Bronchial epithelial cell (primary cell): ENCODE measurements around the gene HBE1. TPM values are rescaled to one million over a fixed set of nuclear protein-coding genes. Genes with fewer than 3 reads are reported as not detected.
A peak's percentile ranks its signal among the peaks of the same experiment; 100 is the strongest.

ENCODE experiments used
- DNase-seq: peaks from one replicate; pipeline ENCODE4 v3.0.0-alpha.2; 2010; ENCODE audit warnings: low read depth
- FAIRE-seq: peaks from 2 replicates; lab custom pipeline; 2011; peaks lifted over from hg19 to GRCh38; lab: Jason Lieb, UNC
- H3K27me3 ChIP-seq: 2 replicates; pipeline ENCODE4 v1.5.1; 2011; ENCODE audit warnings: low read length; ENCODE audit not compliant: control insufficient read depth, insufficient read depth
- H3K36me3 ChIP-seq: 2 replicates; pipeline ENCODE4 v1.5.1; 2011; ENCODE audit warnings: low read length; ENCODE audit not compliant: control insufficient read depth, insufficient read depth
- H3K4me3 ChIP-seq: 2 replicates; pipeline ENCODE4 v1.5.1; 2011; ENCODE audit warnings: mild to moderate bottlenecking, low read depth, low read length, control low read depth
- total RNA-seq: library from RNA; depleted of rRNA; stranded (reverse); fragments of >200 nt; gene quantifications from 2 replicates; pipeline ENCODE4 v1.2.1, GENCODE V29; 2014
- TF ChIP-seq, protein P1 (sequence below): IDR thresholded peaks from 2 replicates; pipeline ENCODE4 v1.5.1; 2011; ENCODE audit warnings: mild to moderate bottlenecking, moderate library complexity, low read length, control low read depth, inconsistent platforms; ENCODE audit not compliant: insufficient read depth, severe bottlenecking

The HBE1 gene
- total RNA-seq, 1 donor from 2014 or later, result not detected

GRCh38 chr11:5242208-5242607, 27.5 kb downstream of the HBE1 start:
- no peak for FAIRE-seq

DNA sequence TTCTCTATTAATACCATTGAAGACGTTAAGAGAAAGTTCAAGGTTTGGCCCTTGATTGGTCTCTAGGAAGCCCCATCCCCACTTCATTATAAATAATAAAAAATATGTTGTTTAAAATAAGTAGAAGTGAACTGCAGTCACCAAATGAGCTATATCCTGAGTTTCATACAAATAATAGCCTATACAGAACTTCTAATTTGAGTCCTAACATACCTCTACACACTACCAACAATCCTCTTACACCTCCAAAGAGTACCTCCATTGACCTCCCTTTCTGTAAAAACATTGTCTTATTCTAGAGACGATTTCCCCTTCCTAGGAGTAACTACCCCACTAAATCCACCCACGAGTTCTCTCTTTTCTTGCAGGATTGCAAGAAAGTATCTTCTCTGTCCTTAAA, 28.3 kb downstream of the HBE1 start:
- DNase-seq, result no peak
- TF ChIP-seq, protein P1, sequence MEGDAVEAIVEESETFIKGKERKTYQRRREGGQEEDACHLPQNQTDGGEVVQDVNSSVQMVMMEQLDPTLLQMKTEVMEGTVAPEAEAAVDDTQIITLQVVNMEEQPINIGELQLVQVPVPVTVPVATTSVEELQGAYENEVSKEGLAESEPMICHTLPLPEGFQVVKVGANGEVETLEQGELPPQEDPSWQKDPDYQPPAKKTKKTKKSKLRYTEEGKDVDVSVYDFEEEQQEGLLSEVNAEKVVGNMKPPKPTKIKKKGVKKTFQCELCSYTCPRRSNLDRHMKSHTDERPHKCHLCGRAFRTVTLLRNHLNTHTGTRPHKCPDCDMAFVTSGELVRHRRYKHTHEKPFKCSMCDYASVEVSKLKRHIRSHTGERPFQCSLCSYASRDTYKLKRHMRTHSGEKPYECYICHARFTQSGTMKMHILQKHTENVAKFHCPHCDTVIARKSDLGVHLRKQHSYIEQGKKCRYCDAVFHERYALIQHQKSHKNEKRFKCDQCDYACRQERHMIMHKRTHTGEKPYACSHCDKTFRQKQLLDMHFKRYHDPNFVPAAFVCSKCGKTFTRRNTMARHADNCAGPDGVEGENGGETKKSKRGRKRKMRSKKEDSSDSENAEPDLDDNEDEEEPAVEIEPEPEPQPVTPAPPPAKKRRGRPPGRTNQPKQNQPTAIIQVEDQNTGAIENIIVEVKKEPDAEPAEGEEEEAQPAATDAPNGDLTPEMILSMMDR, result no peak
- Histone ChIP-seq H3K27me3 (no peaks in the 10 kb centered on the region), H3K4me3 (no peak overlapping the region), H3K36me3 (no peaks in the 10 kb centered on the region)
- no peak for FAIRE-seq

More at GRCh38 chr11:5242208-5242607, 27.5 kb downstream of the HBE1 start:
- DNase-seq, result no peak
- Histone ChIP-seq H3K27me3 (no peaks in the 10 kb centered on the region), H3K36me3 (no peaks in the 10 kb centered on the region), H3K4me3 (no peak overlapping the region)
- TF ChIP-seq, protein P1, result no peak

DNA sequence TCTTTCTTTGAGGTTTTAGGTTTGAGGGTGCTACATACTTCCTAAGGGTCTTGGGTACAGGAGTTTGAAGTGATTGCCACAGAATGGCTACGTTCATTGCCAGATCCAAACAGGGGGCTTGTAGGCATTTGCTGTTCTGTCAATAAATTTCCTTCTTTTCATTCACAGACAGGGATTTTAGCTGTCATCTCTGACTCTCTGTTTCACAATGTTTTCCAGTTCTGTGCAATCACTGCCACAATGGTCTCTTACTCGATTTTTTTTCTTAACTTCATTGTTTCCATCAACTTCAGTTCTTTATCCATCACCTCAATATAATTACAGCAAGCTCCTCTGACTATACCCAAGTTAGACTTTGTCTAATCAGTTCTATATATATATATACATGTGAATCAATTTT, 29.3 kb downstream of the HBE1 start:
- FAIRE-seq (no peak), DNase-seq (no peak)
- TF ChIP-seq, protein P1, result no peak
- no peaks in the 10 kb centered on the region for H3K27me3 ChIP-seq
- H3K4me3 ChIP-seq, result no peak overlapping the region
- no peaks in the 10 kb centered on the region for H3K36me3 ChIP-seq

DNA sequence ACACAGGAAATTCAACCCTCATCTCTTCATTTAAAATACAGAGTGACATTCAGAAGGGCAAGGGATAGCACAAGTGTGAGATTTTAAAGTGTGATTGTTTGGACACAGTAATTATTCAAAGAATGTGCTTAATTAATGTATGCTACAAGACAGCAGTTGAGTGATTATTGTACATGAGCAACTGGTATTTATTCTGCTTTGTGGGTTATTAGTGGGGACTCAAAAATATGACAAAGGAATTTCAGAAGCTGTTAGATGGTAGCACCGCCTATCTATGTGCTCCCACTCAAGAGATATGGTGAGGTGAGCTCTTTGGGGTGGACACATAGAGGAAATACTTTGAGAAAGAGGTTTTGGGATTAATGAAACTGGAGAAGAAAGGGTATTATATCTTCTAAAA, 29.7 kb downstream of the HBE1 start:
- FAIRE-seq (no peak), DNase-seq (no peak)
- TF ChIP-seq, protein P1, result no peak
- no peak overlapping the region for H3K4me3 ChIP-seq
- no peaks in the 10 kb centered on the region for H3K27me3 ChIP-seq
- no peaks in the 10 kb centered on the region for H3K36me3 ChIP-seq

- no peak for FAIRE-seq
These were observed 30.7 kb downstream of the HBE1 start for GRCh38 chr11:5239046-5239445.

More at GRCh38 chr11:5239046-5239445, 30.7 kb downstream of the HBE1 start:
- Histone ChIP-seq H3K36me3 (no peaks in the 10 kb centered on the region), H3K27me3 (no peaks in the 10 kb centered on the region), H3K4me3 (no peak overlapping the region)
- peak; percentile 54 for DNase-seq
- TF ChIP-seq, protein P1, result no peak
